ENCODE data around the gene JPT2.
"Not testable (repeated sequence)": the region's sequence is repeated elsewhere in the genome, so short reads cannot be mapped to it uniquely, and the experiment has no call there.

The JPT2 gene

DNA sequence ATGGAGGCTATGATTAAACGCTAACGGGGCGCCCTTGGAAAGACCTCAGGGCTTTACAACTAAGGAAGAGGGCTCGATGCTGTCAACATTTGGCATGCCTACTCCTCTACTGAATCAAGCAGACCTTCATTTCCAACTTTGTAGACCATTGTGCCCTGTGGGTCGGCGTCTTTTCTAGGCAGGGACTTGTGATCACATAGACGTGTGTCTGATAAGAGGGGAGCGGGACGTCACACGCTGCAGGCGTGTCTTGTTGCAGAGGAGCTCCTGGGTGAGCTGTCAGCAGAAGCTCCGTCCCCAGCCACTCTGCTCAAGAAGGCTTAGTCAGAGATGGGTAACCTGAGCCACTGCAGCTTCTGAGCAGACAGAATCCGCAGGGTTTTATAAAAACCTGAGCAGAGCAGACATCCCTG lies 30.7 kb downstream of the JPT2 start:
- no peak for DNase-seq

DNA sequence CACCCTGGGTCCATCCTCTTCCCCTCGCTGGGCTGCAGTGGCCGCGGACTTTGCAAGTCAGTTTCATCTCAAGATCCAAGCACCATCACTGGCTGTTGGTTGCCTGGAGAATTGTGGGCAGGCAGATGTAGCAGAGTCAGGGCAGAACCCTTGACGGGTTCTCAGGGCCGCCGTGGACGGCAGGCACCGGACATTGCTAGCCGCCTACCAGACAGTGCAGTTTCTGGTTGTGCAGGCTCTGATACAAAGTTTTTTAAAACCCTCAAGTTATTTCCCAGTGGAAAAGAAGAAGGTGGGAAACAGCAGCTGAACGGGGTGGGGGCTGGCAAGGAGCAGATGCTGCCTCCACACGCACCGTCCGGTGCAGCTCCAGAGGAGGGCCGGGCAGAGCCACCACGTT lies 31.3 kb downstream of the JPT2 start:
- DNase-seq: no peak

DNA sequence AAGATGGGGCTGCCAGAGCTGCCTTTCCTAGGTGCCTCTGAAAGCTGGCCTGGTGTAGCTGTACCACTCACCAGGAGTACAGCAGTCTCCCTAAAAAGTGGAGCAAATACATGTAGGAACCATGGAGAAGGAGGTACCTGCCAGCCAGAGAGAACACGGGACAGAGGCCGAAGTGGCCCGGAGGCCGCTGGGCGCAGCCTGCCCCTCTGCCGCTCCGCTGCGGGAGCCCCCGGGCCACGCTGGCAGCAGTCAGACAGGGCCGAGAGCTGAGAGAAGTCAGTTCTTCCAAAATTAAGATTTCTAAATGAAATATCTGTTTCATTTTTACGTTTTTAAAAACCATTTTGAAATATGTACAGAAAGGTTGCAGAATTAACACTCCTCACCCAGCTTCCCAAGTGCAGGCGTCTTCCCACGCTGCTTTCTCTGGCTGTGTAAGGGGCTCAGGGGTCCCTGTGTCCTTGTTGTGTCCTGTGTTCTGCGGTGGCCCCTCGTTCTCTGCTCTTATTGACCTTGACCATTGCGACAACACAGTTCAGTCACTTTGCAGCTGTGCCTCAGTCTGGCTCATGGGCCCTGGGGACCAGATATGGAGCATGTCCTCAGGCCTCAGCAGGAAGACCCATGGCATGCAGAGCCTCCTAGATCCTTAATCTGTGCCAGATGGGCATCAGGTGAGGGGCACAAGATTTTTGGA lies 32.9 kb downstream of the JPT2 start:
- no peak for DNase-seq

DNA sequence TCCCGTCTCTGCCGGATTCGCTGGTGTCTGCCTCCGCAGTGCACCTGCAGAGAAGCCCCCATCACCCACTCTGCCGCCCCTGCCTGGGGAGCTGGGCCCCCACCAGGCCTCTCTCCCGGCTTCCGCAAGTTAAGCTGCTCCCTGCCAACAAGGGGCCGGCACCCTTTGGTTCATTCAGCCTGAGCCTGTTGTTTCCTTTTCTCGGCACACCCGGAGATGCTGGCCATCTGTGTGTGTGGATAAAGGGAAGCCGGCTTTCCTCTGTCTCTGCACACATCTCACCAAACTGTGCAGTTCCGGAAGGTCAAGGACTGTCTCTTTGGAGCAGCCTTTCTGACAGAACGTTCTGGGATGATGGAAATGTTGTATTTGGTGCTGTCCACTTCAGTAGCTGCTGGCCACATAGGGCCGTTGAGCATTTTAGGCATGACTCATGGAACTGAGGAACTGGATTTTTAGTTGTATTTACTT lies 34.7 kb downstream of the JPT2 start:
- DNase-seq: peak in 1 of 2 donors; percentile 17

DNA sequence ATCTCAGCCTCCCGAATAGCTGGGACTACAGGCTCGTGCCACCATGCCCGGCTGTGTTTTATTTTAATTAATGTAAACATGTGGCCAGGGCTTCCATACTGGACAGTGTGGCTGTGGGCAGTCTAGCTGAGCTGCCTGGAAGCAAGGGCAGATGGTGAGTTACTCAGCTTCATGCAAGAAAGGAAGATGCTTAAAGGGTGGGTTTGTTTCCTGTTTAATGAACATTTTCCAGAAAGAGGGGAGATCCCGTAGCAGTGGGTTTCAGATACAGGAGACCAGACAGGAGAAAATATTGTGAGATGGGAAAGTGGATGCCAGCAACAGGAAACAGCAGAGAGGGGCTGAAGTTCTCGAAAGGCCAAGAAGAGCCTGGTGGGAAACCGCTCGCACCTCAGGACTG lies 35.3 kb downstream of the JPT2 start:
- DNase-seq: no peak

DNA sequence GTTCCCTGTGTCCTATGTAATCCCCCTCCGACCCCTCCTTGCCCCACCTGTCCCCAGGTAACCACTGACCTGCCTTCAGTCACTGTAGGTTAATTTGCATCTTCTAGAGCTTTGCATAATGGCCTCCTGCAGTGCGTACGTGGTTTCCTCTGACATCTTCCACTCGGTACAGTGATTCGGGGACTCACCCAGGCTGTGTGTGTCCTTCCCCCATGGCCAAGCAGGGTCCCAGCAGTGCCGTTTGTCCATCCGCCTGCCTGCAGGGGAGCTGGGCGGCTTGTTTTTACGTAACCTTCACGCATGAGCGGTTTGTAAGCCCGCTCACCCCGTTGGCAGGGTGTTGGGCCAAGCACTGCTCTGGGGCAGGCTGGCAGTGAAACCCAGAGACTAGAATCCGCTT lies 35.9 kb downstream of the JPT2 start:
- DNase-seq: no peak

- no peak for DNase-seq
These were observed 37.1 kb downstream of the JPT2 start for GRCh38 chr16:1715220-1715619.

DNA sequence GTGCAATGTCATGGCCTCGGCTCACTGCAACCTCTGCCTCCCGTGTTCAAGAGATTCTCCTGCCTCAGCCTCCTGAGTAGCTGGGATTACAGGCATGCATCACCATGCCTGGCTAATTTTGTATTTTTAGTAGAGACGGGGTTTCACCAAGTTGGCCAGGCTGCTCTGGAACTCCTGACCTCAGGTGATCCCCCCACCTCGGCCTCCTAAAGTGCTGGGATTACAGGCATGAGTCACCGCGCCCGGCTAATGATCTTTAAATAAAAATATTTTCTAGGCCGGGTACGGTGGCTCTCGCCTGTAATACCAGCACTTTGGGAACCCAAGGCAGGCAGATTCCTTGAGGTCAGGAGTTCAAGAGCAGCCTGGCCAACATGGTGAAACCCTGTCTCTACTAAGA lies 40.2 kb downstream of the JPT2 start:
- DNase-seq: not testable (repeated sequence)

GRCh38 chr16:1719559-1720229 lies 41.6 kb downstream of the JPT2 start:
- peak; percentile 59 to 66 for DNase-seq

DNA sequence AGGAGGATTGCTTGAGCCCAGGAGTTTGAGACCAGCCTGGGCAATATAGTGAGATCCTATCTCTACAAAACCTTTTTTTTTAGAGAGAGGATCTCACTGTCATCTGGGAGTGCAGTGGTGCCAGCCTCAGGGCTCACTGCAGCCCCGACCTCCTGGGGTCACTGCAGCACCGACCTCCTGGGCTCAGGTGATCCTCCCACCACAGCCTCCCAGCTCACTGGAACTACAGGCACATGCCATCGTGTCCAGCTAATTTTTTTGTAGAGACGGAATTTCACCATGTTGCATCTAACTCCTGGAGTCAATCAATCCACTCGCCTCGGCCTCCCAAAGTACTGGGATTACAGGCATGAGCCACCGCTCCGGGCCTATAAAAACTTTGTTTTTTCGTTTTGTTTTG lies 43.3 kb downstream of the JPT2 start:
- no peak for DNase-seq

GRCh38 chr16:1723450-1724147 lies 45.5 kb downstream of the JPT2 start:
- peak; percentile 45 to 49 for DNase-seq

DNA sequence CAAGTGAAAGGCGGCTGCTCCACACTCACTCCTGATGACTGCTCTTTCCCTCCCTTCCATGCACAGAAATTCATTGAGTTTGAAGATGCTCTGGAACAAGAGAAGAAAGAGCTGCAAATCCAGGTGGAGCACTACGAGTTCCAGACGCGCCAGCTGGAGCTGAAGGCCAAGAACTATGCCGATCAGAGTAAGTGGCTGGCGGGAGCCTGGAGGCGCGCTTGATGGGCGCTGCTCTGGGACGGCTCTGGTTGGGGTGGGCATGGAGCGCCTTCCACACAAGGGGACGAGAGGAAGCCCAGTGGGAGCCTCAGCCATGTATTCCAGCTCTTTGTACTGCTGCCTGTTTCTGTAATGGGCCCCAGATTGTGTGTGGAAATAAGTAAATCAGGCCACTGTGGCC lies 46.4 kb downstream of the JPT2 start:
- no peak for DNase-seq

GRCh38 chr16:1726661-1727502 lies 48.8 kb downstream of the JPT2 start:
- no peak for DNase-seq

DNA sequence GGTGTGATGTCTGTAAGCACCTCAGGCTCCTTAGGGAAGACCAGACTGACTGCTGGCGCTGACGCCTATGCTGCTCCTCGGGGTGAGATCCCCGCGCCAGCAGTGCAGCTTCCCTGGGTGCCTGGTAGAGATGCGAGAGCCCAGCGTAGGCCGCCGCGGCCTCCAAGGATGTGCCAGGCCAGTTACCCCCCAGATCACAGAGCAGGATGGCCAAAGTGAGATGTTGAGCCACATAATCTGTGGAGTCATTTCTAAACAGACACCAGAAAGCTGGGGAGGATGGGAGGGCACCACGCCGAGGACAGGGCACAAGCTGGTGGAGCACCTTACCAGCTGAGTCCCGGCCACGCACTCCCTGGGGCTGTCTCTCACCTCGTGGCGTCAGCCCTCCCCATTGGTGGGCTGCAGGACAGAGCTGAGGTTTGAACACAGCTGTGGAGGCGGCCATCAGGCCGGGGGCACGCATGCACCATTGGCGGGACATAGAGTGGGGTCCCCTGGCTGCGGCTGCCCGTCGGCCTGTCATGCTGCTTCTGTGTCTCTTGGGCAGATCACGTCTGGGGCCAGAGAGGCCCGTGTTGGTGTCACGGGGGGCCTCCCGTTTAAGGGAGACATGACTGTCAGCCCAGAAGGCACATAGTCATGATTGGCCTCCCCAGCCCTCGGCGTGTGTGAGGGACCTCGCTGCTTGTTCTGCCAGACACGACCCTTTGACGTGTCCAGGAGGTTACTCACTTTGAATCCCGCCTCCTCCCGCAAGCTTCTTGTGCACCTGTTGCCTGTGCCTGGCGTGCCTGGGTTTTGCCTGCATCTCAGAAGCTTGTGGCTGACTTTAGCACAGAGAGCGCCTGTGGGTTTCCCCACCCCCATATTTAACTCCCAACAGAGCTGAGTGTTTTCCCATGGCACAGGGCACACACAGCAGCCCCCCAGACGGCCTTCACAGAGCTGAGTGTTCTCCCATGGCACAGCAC lies 49.9 kb downstream of the JPT2 start:
- DNase-seq: no peak

GRCh38 chr16:1729026-1729425 lies 50.9 kb downstream of the JPT2 start:
- no peak for DNase-seq

GRCh38 chr16:1729445-1729844 lies 51.4 kb downstream of the JPT2 start:
- no peak for DNase-seq

DNA sequence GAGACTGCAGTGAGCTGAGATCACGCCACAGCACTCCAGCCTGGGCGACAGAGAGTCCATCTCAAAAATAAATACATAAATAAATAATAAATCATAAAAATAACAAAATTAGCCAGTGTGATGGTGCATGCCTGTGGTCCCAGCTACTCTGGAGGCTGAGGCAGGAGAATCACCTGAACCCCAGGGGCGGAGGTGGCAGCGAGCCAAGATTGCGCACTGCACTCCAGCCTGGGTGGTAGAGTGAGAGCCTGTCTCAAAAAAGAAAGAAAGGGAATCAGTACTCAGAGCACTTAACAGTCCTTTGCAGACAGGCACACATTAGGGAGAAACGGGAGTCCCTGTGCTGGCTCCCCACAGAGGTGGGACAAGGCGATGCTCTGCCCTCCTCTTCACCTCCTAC lies 53.0 kb downstream of the JPT2 start:
- DNase-seq: no peak

- peak in 1 of 2 donors; percentile 49 for DNase-seq
These were observed 53.5 kb downstream of the JPT2 start for GRCh38 chr16:1731603-1732002.

DNA sequence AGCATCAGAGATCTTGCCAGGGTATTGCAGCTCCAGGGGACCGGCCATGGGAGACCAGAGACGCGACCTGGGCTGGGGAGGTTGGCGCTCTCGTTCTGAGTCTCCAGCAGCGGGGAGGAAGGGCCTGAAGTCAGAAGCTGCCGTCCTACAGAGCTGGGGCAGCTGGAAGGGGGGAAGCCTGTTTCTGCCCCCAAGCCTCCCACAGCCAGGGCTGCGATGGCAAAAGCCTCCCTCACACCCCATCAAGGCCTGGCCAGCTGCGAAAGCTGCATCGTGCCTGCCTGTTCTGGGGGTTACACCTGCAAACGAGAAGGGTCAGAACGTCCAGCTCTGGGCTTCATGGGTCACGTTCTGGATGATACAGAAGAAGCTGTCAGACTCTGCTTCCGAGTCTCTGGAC lies 54.0 kb downstream of the JPT2 start:
- no peak for DNase-seq

GRCh38 chr16:1732551-1732987 lies 54.5 kb downstream of the JPT2 start:
- not testable (repeated sequence) for DNase-seq

DNA sequence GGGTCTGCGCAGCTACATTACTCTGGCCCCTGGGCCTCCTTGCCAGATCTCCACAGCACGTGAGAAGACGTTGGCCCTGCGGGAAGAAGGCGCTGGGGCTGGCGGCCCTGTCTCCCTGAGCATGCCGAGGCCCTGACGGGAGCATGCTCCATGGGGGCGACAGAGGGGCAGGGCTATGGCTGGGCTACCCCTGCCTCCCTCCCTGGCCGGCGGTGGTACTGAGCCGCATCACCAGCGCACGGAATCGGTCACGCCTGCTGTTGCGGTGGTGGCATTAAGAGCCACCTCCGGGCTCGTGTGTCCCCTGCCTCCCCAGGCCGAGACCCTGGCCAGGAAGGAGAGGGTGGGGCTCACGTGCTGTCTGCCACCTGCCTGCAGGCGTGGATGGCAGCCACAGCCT lies 56.0 kb downstream of the JPT2 start:
- no peak for DNase-seq

- no peak for DNase-seq
These were observed 56.7 kb downstream of the JPT2 start for GRCh38 chr16:1734816-1735215.

Data from inflammatory macrophage (primary cell).